NCI-H748 (cell line): ENCODE measurements around the gene WNT11.
"Not testable (repeated sequence)": the region's sequence is repeated elsewhere in the genome, so short reads cannot be mapped to it uniquely, and the experiment has no call there.

Experiments
- DNase-seq: peaks from one replicate; lab custom pipeline; 2025; ENCODE audit not compliant: unreplicated experiment; lab: John Stamatoyannopoulos, UW

The WNT11 gene

GRCh38 chr11:76203937-76204336, 2.4 kb downstream of the WNT11 start:
- no peak for DNase-seq

- no peak for DNase-seq
Measured at GRCh38 chr11:76203131-76203925, 3.0 kb downstream of the WNT11 start.

GRCh38 chr11:76201672-76202412, 4.5 kb downstream of the WNT11 start:
- no peak for DNase-seq

- DNase-seq: no peak
Measured at GRCh38 chr11:76201056-76201455, 5.2 kb downstream of the WNT11 start.

- no peak for DNase-seq
Measured at GRCh38 chr11:76200006-76200940, 6.0 kb downstream of the WNT11 start.

GRCh38 chr11:76198691-76199090, 7.6 kb downstream of the WNT11 start:
- DNase-seq: not testable (repeated sequence)

GRCh38 chr11:76197941-76198640, 8.2 kb downstream of the WNT11 start:
- no peak for DNase-seq

GRCh38 chr11:76197332-76197731, 9.0 kb downstream of the WNT11 start:
- no peak for DNase-seq

- no peak for DNase-seq
Measured at GRCh38 chr11:76196849-76197248, 9.5 kb downstream of the WNT11 start.

- DNase-seq: no peak
Measured at GRCh38 chr11:76194872-76195668, 11.2 kb downstream of the WNT11 start.

GRCh38 chr11:76193219-76193618, 13.1 kb downstream of the WNT11 start:
- no peak for DNase-seq

GRCh38 chr11:76190376-76190775, 15.9 kb downstream of the WNT11 start:
- no peak for DNase-seq

- no peak for DNase-seq
Measured at GRCh38 chr11:76189682-76190081, 16.6 kb downstream of the WNT11 start.

- DNase-seq: no peak
Measured at GRCh38 chr11:76188873-76189272, 17.4 kb downstream of the WNT11 start.

GRCh38 chr11:76186776-76187279, 19.5 kb downstream of the WNT11 start:
- DNase-seq: peak; percentile 22

GRCh38 chr11:76185931-76186401, 20.3 kb downstream of the WNT11 start:
- no peak for DNase-seq

- no peak for DNase-seq
Measured at GRCh38 chr11:76185511-76185910, 20.8 kb downstream of the WNT11 start.

- no peak for DNase-seq
Measured at GRCh38 chr11:76184551-76184993, 21.7 kb downstream of the WNT11 start.

GRCh38 chr11:76181371-76181770, 24.9 kb downstream of the WNT11 start:
- no peak for DNase-seq
